HCT116 (cell line): Measurements from ENCODE around the gene ARCN1. TPM values are rescaled to one million over a fixed set of nuclear protein-coding genes. Genes with fewer than 3 reads are reported as not detected.

Experiments
- ATAC-seq: fragments of 200-7000 bp; cut with Tn5 transposase; 2 replicates; pipeline ENCODE4 v1.9.1; 2020; ENCODE audit warnings: mild to moderate bottlenecking, moderate library complexity
- BruUV-seq: library from RNA; stranded (reverse); fragments of 400-500 nt; replicated peaks from 2 replicates; lab custom pipeline; 2021; lab: Mats Ljungman, UMichigan
- CTCF ChIA-PET: fragments of 300-600 bp; sonication (Branson Sonifier 250); formaldehyde crosslinking; loops from one replicate; lab custom pipeline; 2021; ENCODE audit warnings: antibody characterized with exemption; lab: Charles Lee
- POLR2A ChIA-PET: fragments of 300-600, 350-600 bp; sonication (Branson Sonifier 250); formaldehyde crosslinking; loops from one replicate; lab custom pipeline; 2021; ENCODE audit warnings: antibody characterized with exemption; lab: Charles Lee
- RAD21 ChIA-PET, 2 experiments: fragments of 300-600 bp; sonication (Branson Sonifier 250); formaldehyde crosslinking; loops; one replicate each; lab custom pipeline; 2023; ENCODE audit warnings: low total read pairs in 2 of 2; ENCODE audit not compliant: uncharacterized antibody in 2 of 2, unreplicated experiment in 2 of 2, low non-redundant PET in 1 of 2; lab: Charles Lee
- DNase-seq: peaks from one replicate; pipeline ENCODE4 v3.0.0-alpha.2; 2010; ENCODE audit warnings: low read depth, low spot score
- H2AFZ ChIP-seq: fragments of 200-600 bp; shearing (Covaris generic), sonication (generic); 2 replicates; pipeline ENCODE4 v1.6.1; 2017; ENCODE audit warnings: low read depth, mixed run types, mixed read lengths, antibody characterized with exemption, low read length; ENCODE audit not compliant: poor library complexity, severe bottlenecking
- H3K27ac ChIP-seq: 2 replicates; pipeline ENCODE4 v1.5.1; 2012; ENCODE audit warnings: low read depth, low read length
- H3K27me3 ChIP-seq: fragments of 200-600 bp; sonication (generic); 2 replicates; pipeline ENCODE4 v1.6.1; 2016; ENCODE audit warnings: mixed run types, low read length, mixed read lengths; ENCODE audit not compliant: insufficient read depth
- H3K36me3 ChIP-seq, 2 experiments: fragments of 200-500 bp in 1 of 2; fragments of 200-600 bp in 1 of 2; sonication (Bioruptor generic) in 1 of 2; sonication (generic) in 1 of 2; 2 replicates each; pipeline versions ENCODE4 v1.5.1 to v1.6.1; 2014 to 2016; ENCODE audit warnings: low read length in 2 of 2, inconsistent platforms in 1 of 2, mixed read lengths in 1 of 2, mixed run types in 1 of 2; ENCODE audit not compliant: insufficient read depth in 2 of 2, control insufficient read depth in 1 of 2
- H3K4me1 ChIP-seq, 2 experiments: fragments of 200-600 bp in 1 of 2; sonication (generic) in 1 of 2; 2 replicates each; pipeline versions ENCODE4 v1.5.1 to v1.6.1; 2012 to 2017; ENCODE audit warnings: low read length in 2 of 2, inconsistent platforms in 1 of 2, mild to moderate bottlenecking in 1 of 2, mixed read lengths in 1 of 2, mixed run types in 1 of 2, moderate library complexity in 1 of 2; ENCODE audit not compliant: insufficient read depth in 2 of 2, control insufficient read depth in 1 of 2
- H3K4me2 ChIP-seq: fragments of 200-600 bp; sonication (generic); 2 replicates; pipeline ENCODE4 v1.6.1; 2017; ENCODE audit warnings: mixed run types, low read length, mixed read lengths
- H3K4me3 ChIP-seq, 2 experiments: fragments of 200-600 bp in 1 of 2; sonication (generic) in 1 of 2; replicated peaks in 1 of 2; 2 replicates each; pipeline ENCODE4 v1.5.1; 2011 to 2016; ENCODE audit warnings: low read length in 2 of 2, control low read depth in 1 of 2, low read depth in 1 of 2, mild to moderate bottlenecking in 1 of 2, mixed read lengths in 1 of 2, mixed run types in 1 of 2
- H3K79me2 ChIP-seq: fragments of 200-600 bp; sonication (generic); 2 replicates; pipeline ENCODE4 v1.6.1; 2017; ENCODE audit warnings: mild to moderate bottlenecking, mixed run types, low read length, moderate library complexity, mixed read lengths; ENCODE audit not compliant: insufficient read depth
- H3K9ac ChIP-seq: fragments of 200-600 bp; sonication (generic); 2 replicates; pipeline ENCODE4 v1.6.1; 2016; ENCODE audit warnings: low read length, mixed read lengths
- H3K9me2 ChIP-seq: fragments of 200-600 bp; sonication (generic), shearing (Covaris generic); 2 replicates; pipeline ENCODE4 v1.6.1; 2017; ENCODE audit warnings: mixed run types, mild to moderate bottlenecking, moderate library complexity; ENCODE audit not compliant: insufficient read depth
- H3K9me3 ChIP-seq, 2 experiments: fragments of 200-500 bp in 1 of 2; fragments of 200-600 bp in 1 of 2; sonication (Bioruptor generic) in 1 of 2; sonication (generic) in 1 of 2; 2 replicates each; pipeline ENCODE4 v1.6.1; 2014 to 2017; ENCODE audit warnings: low read length in 2 of 2, mixed read lengths in 2 of 2, inconsistent platforms in 1 of 2, low read depth in 1 of 2, mild to moderate bottlenecking in 1 of 2, mixed run types in 1 of 2, moderate library complexity in 1 of 2; ENCODE audit not compliant: control insufficient read depth in 1 of 2, insufficient read depth in 1 of 2
- H4K20me1 ChIP-seq: fragments of 200-600 bp; sonication (generic), shearing (Covaris generic); 2 replicates; pipeline ENCODE4 v1.6.1; 2017; ENCODE audit warnings: mixed run types, mild to moderate bottlenecking, moderate library complexity; ENCODE audit not compliant: insufficient read depth
- CBX3 ChIP-seq: IDR thresholded peaks from 2 replicates; pipeline ENCODE4 v1.6.1; 2012; ENCODE audit warnings: low read depth
- CEBPB ChIP-seq: IDR thresholded peaks from 2 replicates; pipeline ENCODE4 v1.6.1; 2012; ENCODE audit warnings: low read depth
- EGR1 ChIP-seq: IDR thresholded peaks from 2 replicates; pipeline ENCODE4 v1.6.1; 2012; ENCODE audit warnings: low read depth
- EZH2 ChIP-seq: fragments of 200-600 bp; sonication (generic); IDR thresholded peaks from 2 replicates; pipeline ENCODE4 v1.6.1; 2017; ENCODE audit warnings: antibody characterized with exemption, mixed run types
- EZH2phosphoT487 ChIP-seq: fragments of 200-600 bp; IDR thresholded peaks from 2 replicates; pipeline ENCODE4 v1.6.1; 2018; ENCODE audit warnings: antibody characterized with exemption, borderline replicate concordance
- FOSL1 ChIP-seq: IDR thresholded peaks from 2 replicates; pipeline ENCODE4 v1.6.1; 2012; ENCODE audit warnings: low read depth
- POLR2AphosphoS5 ChIP-seq: IDR thresholded peaks from 2 replicates; pipeline ENCODE4 v1.6.1; 2011; ENCODE audit warnings: mild to moderate bottlenecking, low read depth, low read length, moderate library complexity
- RAD21 ChIP-seq: IDR thresholded peaks from 2 replicates; pipeline ENCODE4 v1.6.1; 2012; ENCODE audit warnings: low read depth, mild to moderate bottlenecking
- SIN3A ChIP-seq: IDR thresholded peaks from 2 replicates; pipeline ENCODE4 v1.6.1; 2012; ENCODE audit warnings: low read depth
- SP1 ChIP-seq: IDR thresholded peaks from 2 replicates; pipeline ENCODE4 v1.6.1; 2012; ENCODE audit warnings: low read depth
- SRF ChIP-seq: IDR thresholded peaks from 2 replicates; pipeline ENCODE4 v1.6.1; 2012; ENCODE audit warnings: low read depth
- YY1 ChIP-seq: IDR thresholded peaks from 2 replicates; pipeline ENCODE4 v1.6.1; 2011; ENCODE audit warnings: low read length, low read depth, moderate library complexity, mild to moderate bottlenecking; ENCODE audit not compliant: insufficient replicate concordance; ENCODE audit errors: extremely low read depth
- ZBTB33 ChIP-seq: IDR thresholded peaks from 2 replicates; pipeline ENCODE4 v1.6.1; 2011; ENCODE audit warnings: mild to moderate bottlenecking, low read length, moderate library complexity; ENCODE audit not compliant: insufficient replicate concordance; ENCODE audit errors: extremely low read depth
- ZNF274 ChIP-seq: fragments of 200-500 bp; sonication (Bioruptor generic); IDR thresholded peaks from 2 replicates; pipeline ENCODE4 v1.6.1; 2014; ENCODE audit warnings: mild to moderate bottlenecking, low read depth, low read length, inconsistent platforms
- intact Hi-C: fragments of 100-400 bp; cut with micrococcal nuclease; formaldehyde crosslinking; loops from 2 replicates; pipeline ENCODE4 v1.10.0; 2022
- total RNA-seq: library from RNA; stranded (reverse); gene quantifications from one replicate; pipeline ENCODE4 v1.2.1, GENCODE V29; 2021; ENCODE audit not compliant: unreplicated experiment
- TF ChIP-seq, protein P1 (sequence below): IDR thresholded peaks from 2 replicates; pipeline ENCODE4 v1.6.1; 2012
- TF ChIP-seq, protein P2 (sequence below): IDR thresholded peaks from 2 replicates; pipeline ENCODE4 v1.6.1; 2012; ENCODE audit warnings: low read depth

The ARCN1 gene
- total RNA-seq, 1 experiment from 2014 or later = 147 TPM

- no peak overlapping the region for H3K27ac ChIP-seq
- H3K4me3 ChIP-seq = no peak overlapping the region
- no peaks in the 10 kb centered on the region for H3K27me3 ChIP-seq
- H2AFZ ChIP-seq = no peak overlapping the region
- peaks cover 23 to 36% of the 10 kb centered on the region in 2 experiments for H3K4me1 ChIP-seq
- CTCF ChIA-PET = no interaction called here
- no peaks in the 10 kb centered on the region for H3K9me3 ChIP-seq
- TF ChIP-seq FOSL1 (no peak), SIN3A (no peak)
- DNase-seq (no peak), ATAC-seq (no peak)
- BruUV-seq = no TSS peak
- H3K36me3 ChIP-seq = no peaks in the 10 kb centered on the region; a peak in 1 of 4 replicates
- no peaks in the 10 kb centered on the region for H3K79me2 ChIP-seq
- intact Hi-C loops = no loop called here
- no peaks in the 10 kb centered on the region for H4K20me1 ChIP-seq
- no peaks in the 10 kb centered on the region for H3K9me2 ChIP-seq
- RAD21 ChIA-PET = no interaction called here
- no peak overlapping the region for H3K9ac ChIP-seq
- POLR2A ChIA-PET = no interaction called here
- no peak overlapping the region for H3K4me2 ChIP-seq
These were observed 36.9 kb upstream of the ARCN1 start for GRCh38 chr11:118535261-118535660.

DNA sequence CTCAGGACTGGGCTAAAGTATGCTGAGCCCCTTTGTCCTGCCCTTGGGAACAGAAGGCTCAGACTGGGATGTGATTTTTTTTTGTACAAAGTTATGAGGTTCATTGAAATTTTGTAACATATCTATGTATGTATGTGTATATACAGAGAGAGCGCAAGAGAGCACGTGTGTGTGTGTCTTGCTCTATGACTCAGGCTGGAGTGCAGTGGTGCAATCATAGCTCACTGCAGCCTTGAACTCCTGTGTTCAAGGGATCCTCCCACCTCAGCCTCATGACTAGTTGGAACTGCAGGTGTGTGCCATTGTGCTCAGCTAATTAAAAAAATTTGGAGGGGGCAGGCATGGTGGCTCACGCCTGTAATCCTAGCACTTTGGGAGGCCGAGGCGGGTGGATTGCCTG is 35.5 kb upstream of the ARCN1 start:
- BruUV-seq = no TSS peak
- POLR2A ChIA-PET = no interaction called here
- RAD21 ChIA-PET = no interaction called here
- Histone ChIP-seq H2AFZ (no peak overlapping the region), H3K27me3 (no peaks in the 10 kb centered on the region), H3K9ac (no peak overlapping the region), H4K20me1 (no peaks in the 10 kb centered on the region), H3K79me2 (no peaks in the 10 kb centered on the region), H3K27ac (no peak overlapping the region; the same call in 1 of the 2 replicates), H3K4me1 (peaks cover 22 to 28% of the 10 kb centered on the region in 2 experiments), H3K9me2 (no peaks in the 10 kb centered on the region), H3K36me3 (no peaks in the 10 kb centered on the region; a peak in 1 of 4 replicates), H3K4me3 (no peak overlapping the region), H3K9me3 (no peaks in the 10 kb centered on the region), H3K4me2 (no peak overlapping the region)
- no peak for DNase-seq
- no peak for ATAC-seq
- CTCF ChIA-PET = no interaction called here
- intact Hi-C loops = no loop called here
- TF ChIP-seq SRF (no peak), EZH2 (no peak), ZNF274 (no peak), ZBTB33 (no peak), EGR1 (no peak), EZH2phosphoT487 (no peak), CEBPB (no peak), FOSL1 (no peak), SP1 (no peak), YY1 (no peak), POLR2AphosphoS5 (no peak), RAD21 (no peak), CBX3 (no peak)
- TF ChIP-seq, protein P1, sequence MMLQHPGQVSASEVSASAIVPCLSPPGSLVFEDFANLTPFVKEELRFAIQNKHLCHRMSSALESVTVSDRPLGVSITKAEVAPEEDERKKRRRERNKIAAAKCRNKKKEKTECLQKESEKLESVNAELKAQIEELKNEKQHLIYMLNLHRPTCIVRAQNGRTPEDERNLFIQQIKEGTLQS = no peak
- TF ChIP-seq, protein P2, sequence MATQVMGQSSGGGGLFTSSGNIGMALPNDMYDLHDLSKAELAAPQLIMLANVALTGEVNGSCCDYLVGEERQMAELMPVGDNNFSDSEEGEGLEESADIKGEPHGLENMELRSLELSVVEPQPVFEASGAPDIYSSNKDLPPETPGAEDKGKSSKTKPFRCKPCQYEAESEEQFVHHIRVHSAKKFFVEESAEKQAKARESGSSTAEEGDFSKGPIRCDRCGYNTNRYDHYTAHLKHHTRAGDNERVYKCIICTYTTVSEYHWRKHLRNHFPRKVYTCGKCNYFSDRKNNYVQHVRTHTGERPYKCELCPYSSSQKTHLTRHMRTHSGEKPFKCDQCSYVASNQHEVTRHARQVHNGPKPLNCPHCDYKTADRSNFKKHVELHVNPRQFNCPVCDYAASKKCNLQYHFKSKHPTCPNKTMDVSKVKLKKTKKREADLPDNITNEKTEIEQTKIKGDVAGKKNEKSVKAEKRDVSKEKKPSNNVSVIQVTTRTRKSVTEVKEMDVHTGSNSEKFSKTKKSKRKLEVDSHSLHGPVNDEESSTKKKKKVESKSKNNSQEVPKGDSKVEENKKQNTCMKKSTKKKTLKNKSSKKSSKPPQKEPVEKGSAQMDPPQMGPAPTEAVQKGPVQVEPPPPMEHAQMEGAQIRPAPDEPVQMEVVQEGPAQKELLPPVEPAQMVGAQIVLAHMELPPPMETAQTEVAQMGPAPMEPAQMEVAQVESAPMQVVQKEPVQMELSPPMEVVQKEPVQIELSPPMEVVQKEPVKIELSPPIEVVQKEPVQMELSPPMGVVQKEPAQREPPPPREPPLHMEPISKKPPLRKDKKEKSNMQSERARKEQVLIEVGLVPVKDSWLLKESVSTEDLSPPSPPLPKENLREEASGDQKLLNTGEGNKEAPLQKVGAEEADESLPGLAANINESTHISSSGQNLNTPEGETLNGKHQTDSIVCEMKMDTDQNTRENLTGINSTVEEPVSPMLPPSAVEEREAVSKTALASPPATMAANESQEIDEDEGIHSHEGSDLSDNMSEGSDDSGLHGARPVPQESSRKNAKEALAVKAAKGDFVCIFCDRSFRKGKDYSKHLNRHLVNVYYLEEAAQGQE = no peak
